HPDE6-E6E7 (cell line): ENCODE data around the gene CPT1B.

ENCODE experiments used
- DNase-seq: peaks from one replicate; pipeline ENCODE4 v3.0.0; 2011; ENCODE audit warnings: missing footprints; ENCODE audit errors: extremely low spot score

CPT1B gene

DNA sequence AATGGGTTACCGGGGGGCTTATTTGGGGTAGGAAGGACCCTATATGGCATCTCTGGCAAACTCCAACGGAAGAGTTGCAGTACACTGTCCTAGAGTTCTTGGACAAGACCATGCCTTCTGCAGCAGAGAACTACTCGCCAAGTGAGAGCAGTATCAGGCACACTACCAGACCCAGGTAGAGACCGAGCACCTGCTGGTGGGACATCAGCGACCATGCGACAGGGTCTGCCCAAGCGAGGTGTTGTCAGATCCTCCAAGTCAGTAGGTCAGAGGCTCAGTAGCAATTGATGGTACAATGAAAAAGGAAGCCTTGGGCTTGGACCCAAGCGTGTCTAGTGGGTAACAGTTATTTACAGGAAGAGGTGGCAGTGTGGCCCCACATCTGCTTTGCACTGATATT lies 7.6 kb upstream of the CPT1B start:
- DNase-seq: no peak

DNA sequence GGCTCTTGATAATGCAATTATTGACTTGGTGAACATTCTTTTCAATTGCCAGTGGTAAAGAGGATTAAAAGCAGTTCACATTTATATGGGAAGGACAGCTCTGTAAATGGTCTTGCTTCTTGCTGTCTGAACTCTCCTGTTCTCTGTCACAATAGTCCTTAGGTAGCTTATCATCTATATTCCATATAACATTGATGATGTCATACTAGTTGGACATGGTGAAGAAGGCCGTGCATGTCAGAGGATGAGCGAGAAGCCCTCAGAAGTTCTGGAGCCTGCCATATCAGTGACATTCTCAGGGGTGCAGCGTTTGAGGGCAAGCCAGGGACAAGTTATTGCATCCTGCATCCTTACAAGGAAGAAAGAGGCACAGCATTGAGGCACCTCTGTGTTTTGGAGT lies 7.0 kb upstream of the CPT1B start:
- no peak for DNase-seq

DNA sequence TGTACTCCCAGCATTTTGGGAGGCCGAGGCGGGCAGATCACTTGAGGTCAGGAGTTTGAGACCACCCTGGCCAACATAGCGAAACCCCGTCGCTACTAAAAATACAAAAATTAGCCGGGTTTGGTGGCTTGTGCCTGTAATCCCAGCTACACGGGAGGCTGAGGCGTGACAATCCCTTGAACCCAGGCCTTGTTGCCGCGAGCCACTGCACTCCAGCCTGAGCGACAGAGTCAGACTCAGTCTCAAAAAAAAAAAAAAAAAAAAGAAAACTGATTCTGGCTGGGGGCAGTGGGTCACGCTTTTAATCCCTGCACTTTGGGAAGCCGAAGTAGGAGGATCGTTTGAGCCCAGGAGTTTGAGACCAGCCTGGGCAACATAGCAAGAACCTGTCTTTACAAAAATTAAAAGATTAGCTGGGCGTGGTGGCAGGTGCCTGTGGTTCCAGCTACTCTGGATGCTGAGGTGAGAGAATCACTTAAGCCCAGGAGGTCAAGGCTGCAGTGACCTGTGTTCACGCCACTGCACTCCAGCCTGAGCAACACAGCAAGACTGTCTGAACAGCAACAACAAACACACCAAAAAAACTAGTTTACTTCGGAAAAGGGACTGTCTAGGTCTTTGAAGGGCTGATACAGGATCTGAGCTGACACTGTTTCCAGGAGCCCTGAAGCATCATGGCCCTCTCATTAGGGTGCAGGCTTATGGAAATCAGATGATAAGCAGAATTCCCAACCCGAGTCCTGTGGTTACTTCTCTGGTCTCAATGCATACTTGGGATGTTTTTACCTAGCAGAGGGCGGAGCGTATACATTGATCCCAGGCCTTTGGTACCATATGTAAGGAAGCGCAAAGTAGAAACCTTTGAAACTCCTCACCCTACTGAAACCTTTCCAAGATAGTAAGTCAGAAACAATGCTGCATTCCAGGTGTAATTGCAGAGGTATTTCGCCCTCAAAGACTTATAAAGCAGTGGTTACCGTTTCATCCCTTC lies 6.2 kb upstream of the CPT1B start:
- DNase-seq: no peak

- DNase-seq: no peak
Observed at GRCh38 chr22:50583294-50583861, 5.2 kb upstream of the CPT1B start.

DNA sequence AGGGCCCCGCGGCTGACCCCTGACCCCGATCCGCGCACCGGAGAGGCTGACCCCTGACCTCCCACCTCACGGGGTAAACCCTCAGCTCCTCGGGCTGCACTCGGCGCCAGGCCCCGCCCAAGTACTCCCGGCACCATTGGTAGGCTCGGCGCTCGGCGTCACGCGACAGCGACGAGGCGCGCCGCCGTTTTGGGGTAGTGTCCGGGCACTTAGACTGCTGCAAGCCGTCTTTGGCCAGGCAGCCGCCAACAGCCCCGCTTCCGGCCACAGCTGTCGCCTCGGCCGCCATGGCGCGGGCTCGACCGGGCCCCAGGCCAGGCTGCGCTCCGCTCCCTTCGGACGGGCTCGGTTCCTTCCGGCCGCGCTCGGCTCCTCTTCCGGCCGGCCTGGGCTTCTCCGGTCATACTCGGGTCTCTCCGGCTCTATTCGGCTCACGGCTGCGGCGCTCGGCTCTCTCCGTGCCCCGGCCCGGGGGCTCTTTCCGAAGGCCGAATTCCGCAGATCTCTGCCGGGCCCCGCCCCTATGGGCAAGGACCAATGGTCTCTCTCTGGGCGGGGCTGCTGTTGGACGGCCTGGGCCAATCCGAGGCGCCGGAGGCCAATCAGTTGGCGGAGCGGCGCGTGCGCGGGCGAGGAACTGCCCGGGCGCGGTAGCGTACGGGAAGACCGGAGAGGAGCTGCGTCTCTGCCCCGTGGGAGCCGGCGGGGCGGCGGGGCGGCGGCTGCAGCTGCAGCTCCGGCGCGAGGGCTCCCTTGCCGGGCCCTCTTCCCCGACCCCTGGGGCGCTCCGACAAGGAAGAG lies 4.5 kb upstream of the CPT1B start, which contains the start of gene CHKB:
CHKB (minus strand) TSS at position 357 of the 801 bp plus-strand sequence; CDS start at position 289, 68 bp downstream.
- peak; percentile 98 for DNase-seq

DNA sequence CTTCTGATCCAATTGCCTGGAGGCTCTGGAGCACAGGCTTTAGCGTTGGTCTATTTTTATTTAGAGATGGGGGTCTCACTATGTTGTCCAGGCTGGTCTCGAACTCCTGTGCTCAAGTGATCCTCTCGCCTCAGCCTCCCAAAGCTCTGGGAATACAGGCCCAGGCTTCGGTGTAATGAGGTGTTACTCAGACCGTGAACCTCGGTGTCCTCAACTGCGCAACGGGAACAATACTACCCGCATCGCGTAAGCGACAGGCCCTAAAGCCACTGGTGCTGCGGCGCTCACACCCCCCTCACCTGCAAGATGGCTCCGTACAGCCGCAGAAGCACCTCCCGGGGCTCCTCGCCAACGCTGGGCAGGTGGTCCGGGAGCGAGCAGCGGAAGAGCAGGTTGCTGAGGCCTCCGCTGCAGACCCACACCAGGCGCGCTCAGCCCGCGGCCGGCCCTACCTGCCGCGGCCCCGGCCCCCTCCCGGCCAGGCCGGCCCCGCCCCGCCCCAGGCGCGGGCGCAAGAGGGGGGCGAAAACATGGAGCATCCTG lies 3.8 kb upstream of the CPT1B start:
- DNase-seq: no peak

- no peak for DNase-seq
Observed at GRCh38 chr22:50581031-50581949, 3.1 kb upstream of the CPT1B start.

DNA sequence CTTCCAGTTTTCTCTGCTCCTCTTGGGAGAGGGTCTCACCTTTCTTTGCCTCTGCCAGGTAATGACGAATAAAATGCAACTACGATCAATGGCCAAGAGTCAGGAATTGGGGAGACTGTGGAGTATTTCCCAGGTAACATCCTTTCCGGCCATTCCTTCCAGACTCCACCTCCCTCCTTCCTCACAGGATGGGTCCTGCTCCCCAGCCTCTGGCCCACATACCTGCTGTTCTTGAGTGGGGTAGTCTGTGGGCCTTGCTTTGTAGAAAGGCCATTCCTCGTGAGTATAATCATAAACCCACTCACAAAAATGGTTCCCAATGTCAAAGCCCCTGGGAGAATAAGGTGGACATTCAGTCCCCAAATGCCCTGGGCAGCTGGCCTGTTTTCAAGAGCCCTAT lies 1.5 kb upstream of the CPT1B start:
- no peak for DNase-seq

- no peak for DNase-seq
Observed at GRCh38 chr22:50578776-50579310, 616 bp upstream of the CPT1B start.

GRCh38 chr22:50577697-50577986 lies 585 bp downstream of the CPT1B start:
- DNase-seq: no peak

- no peak for DNase-seq
Observed at GRCh38 chr22:50576806-50577696, 1.2 kb downstream of the CPT1B start.

DNA sequence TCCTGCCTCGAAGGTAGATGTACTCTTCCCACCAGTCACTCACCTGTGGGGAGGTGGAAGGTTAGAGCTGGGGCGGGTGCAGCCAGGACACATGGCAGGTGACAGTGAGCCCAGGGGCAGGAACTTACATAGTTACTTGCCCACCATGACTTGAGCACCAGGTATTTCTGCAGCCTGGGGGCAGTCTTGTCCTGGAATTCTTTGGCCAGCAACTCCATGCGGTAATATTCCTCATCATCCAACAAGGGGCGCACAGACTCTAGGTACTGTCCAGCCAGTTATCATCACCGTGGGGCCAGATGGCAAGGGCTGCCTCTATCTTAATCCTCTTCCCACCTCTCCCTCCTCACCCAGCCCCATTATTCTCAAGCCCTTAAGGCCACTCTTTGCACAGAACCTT lies 2.2 kb downstream of the CPT1B start:
- DNase-seq: no peak

- DNase-seq: no peak
Observed at GRCh38 chr22:50575426-50575941, 2.7 kb downstream of the CPT1B start.

GRCh38 chr22:50574383-50574755 lies 3.9 kb downstream of the CPT1B start:
- DNase-seq: no peak

- no peak for DNase-seq
Observed at GRCh38 chr22:50573491-50574382, 4.5 kb downstream of the CPT1B start.

- no peak for DNase-seq
Observed at GRCh38 chr22:50572965-50573364, 5.3 kb downstream of the CPT1B start.

GRCh38 chr22:50571264-50572175 lies 6.7 kb downstream of the CPT1B start:
- DNase-seq: no peak
